Measurements from ENCODE around the gene POU2F1. TPM values are rescaled to one million over a fixed set of nuclear protein-coding genes. Genes with fewer than 3 reads are reported as not detected.
"Not testable (repeated sequence)": the region's sequence is repeated elsewhere in the genome, so short reads cannot be mapped to it uniquely, and the experiment has no call there.

POU2F1 gene
- total RNA-seq, 1 donor from 2014 or later = 68.0 TPM

DNA sequence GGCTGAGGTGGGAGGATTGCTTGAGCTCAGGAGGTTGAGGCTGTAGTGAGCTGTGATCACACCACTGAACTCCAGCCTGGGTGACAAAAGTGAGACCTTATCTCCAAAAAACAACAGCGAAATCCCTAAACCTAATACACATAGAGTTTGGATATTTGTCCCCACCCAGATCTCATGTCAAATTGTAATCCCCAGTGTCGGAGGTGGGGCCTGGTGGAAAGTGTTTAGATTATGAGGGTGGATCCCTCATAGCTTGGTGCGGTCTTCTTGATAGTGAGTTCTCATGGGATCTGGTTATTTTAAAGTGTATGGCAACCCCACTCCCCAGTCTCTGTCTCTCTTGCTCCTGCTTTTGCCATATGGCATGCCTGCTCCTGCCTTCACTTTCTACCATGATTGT lies 94.0 kb downstream of the POU2F1 start:
- H3K9me3 Mint-ChIP-seq = peaks cover 42% of the 10 kb centered on the region
- H3K36me3 Mint-ChIP-seq = peaks cover 40% of the 10 kb centered on the region

DNA sequence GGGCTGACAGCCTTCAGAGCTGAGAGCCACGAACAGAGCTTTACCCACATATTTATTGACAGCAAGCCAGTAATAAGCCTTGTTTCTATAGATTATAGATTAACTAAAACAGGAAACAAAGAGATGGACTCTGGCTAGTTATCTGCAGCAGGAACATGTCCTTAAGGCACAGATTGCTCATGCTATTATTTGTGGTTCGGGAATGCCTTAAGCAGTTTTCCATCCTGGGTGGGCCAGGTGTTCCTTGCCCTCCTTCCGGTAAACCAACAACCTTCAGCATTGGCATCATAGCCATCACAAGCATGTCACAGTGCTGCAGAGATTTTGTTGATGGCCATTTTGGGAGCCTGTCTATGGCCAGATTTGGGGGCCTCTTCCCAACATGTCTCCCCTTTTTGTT lies 96.8 kb downstream of the POU2F1 start:
- H3K4me3 Mint-ChIP-seq = no peak overlapping the region
- H3K9me3 ChIP-seq (ENCODE audit: low read depth) = peaks cover 23% of the 10 kb centered on the region
- H3K9me3 Mint-ChIP-seq = peaks cover 66% of the 10 kb centered on the region

More for the DNA sequence above, 94.0 kb downstream of the POU2F1 start:
- Histone ChIP-seq H4K20me1 (ENCODE audit: low read depth) (no peaks in the 10 kb centered on the region), H2AFZ (replicated peaks) (no peak overlapping the region), H3K9me3 (ENCODE audit: low read depth) (peaks cover 19% of the 10 kb centered on the region), H3K4me1 (peaks cover 14% of the 10 kb centered on the region), H3F3A (ENCODE audit: low read depth) (no peaks in the 10 kb centered on the region), H3K4me2 (no peak overlapping the region), H3K27me3 (no peaks in the 10 kb centered on the region), H3K36me3 (peaks cover 5% of the 10 kb centered on the region), H3K79me2 (ENCODE audit: low read depth) (peaks cover 100% of the 10 kb centered on the region), H3K27ac (no peak overlapping the region), H3K9ac (no peak overlapping the region), H3K4me3 (no peak overlapping the region)
- no peak for TF ChIP-seq EZH2 (IDR thresholded peaks at IDR 0.05)
- no peak for TF ChIP-seq EZH2phosphoT487 (IDR thresholded peaks at IDR 0.05)
- TF ChIP-seq, protein P1, sequence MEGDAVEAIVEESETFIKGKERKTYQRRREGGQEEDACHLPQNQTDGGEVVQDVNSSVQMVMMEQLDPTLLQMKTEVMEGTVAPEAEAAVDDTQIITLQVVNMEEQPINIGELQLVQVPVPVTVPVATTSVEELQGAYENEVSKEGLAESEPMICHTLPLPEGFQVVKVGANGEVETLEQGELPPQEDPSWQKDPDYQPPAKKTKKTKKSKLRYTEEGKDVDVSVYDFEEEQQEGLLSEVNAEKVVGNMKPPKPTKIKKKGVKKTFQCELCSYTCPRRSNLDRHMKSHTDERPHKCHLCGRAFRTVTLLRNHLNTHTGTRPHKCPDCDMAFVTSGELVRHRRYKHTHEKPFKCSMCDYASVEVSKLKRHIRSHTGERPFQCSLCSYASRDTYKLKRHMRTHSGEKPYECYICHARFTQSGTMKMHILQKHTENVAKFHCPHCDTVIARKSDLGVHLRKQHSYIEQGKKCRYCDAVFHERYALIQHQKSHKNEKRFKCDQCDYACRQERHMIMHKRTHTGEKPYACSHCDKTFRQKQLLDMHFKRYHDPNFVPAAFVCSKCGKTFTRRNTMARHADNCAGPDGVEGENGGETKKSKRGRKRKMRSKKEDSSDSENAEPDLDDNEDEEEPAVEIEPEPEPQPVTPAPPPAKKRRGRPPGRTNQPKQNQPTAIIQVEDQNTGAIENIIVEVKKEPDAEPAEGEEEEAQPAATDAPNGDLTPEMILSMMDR (IDR thresholded peaks at IDR 0.05) = no peak
- no peak overlapping the region for H3K4me3 Mint-ChIP-seq
- no peak for DNase-seq (ENCODE audit: low spot score)
- peaks cover 6% of the 10 kb centered on the region for H3K4me1 Mint-ChIP-seq
- H3K27ac Mint-ChIP-seq = no peak overlapping the region
- peaks cover 3% of the 10 kb centered on the region for H3K27me3 Mint-ChIP-seq (ENCODE audit: insufficient read depth, low read depth)

DNA sequence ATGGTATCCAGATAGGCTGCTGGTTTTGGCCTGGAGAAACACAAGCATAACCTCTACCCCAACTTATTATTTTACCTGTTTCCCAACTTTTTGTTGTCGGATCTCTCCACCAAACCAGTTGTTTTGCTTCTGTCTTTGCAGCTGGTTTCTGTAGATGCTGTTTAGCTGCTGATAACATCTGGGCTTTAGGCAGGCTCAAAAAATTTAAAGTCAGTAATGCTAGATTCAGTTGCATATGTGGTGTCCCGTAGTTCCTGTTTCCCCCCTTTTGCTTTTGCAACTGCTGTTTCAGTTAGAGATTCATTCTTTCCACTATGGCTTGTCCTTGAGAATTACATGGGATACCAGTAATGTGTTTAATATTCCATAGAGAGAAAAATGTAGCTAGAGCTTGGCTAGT lies 98.5 kb downstream of the POU2F1 start:
- H3K9ac ChIP-seq; H3F3A ChIP-seq (ENCODE audit: low read depth); H3K4me1 Mint-ChIP-seq; H3K4me3 ChIP-seq; H4K20me1 ChIP-seq (ENCODE audit: low read depth); H3K27ac ChIP-seq; H3K4me3 Mint-ChIP-seq; H3K27ac Mint-ChIP-seq; H3K4me1 ChIP-seq; H3K4me2 ChIP-seq; H3K27me3 Mint-ChIP-seq (ENCODE audit: insufficient read depth, low read depth); H2AFZ ChIP-seq (replicated peaks); DNase-seq (ENCODE audit: low spot score); H3K27me3 ChIP-seq: not testable (repeated sequence)
- peaks cover 81% of the 10 kb centered on the region for H3K9me3 Mint-ChIP-seq
- H3K9me3 ChIP-seq (ENCODE audit: low read depth) = peaks cover 37% of the 10 kb centered on the region
- peaks cover 99% of the 10 kb centered on the region for H3K79me2 ChIP-seq (ENCODE audit: low read depth)
- peaks cover 66% of the 10 kb centered on the region for H3K36me3 Mint-ChIP-seq
- H3K36me3 ChIP-seq = peaks cover 17% of the 10 kb centered on the region

More for the DNA sequence above, 96.8 kb downstream of the POU2F1 start:
- Mint-ChIP-seq H3K27ac (no peak overlapping the region), H3K27me3 (ENCODE audit: insufficient read depth, low read depth) (peaks cover 3% of the 10 kb centered on the region), H3K36me3 (peaks cover 55% of the 10 kb centered on the region), H3K4me1 (no peaks in the 10 kb centered on the region)
- no peak for DNase-seq (ENCODE audit: low spot score)
- peaks cover 99% of the 10 kb centered on the region for H3K79me2 ChIP-seq (ENCODE audit: low read depth)
- H3K4me2 ChIP-seq = no peak overlapping the region
- H3K27ac ChIP-seq = no peak overlapping the region
- H3K4me3 ChIP-seq = no peak overlapping the region
- H3F3A ChIP-seq (ENCODE audit: low read depth) = no peaks in the 10 kb centered on the region
- H3K4me1 ChIP-seq = no peaks in the 10 kb centered on the region
- H3K27me3 ChIP-seq = no peaks in the 10 kb centered on the region
- no peak overlapping the region for H2AFZ ChIP-seq (replicated peaks)
- H4K20me1 ChIP-seq (ENCODE audit: low read depth) = no peaks in the 10 kb centered on the region
- H3K36me3 ChIP-seq = peaks cover 10% of the 10 kb centered on the region
- no peak for TF ChIP-seq EZH2phosphoT487 (IDR thresholded peaks at IDR 0.05)
- TF ChIP-seq, protein P1 (IDR thresholded peaks at IDR 0.05) = no peak
- no peak for TF ChIP-seq EZH2 (IDR thresholded peaks at IDR 0.05)
- H3K9ac ChIP-seq = no peak overlapping the region

DNA sequence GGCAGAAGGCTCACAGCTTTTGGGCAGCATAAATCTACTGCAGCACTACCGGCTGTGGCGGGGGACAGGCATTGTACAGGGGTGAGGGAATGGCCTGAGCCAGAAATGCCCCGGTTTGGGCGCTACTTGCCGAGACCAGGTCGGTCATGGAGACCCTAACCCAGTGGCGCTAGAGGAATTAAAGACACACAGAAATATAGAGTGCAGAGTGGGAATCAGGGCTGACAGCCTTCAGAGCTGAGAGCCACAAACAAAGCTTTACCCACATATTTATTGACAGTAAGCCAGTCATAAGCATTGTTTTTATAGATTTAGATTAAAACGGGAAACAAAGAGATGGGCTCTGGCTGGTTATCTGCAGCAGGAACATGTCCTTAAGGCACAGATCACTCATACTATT lies 101.8 kb downstream of the POU2F1 start:
- H3K9me3 ChIP-seq (ENCODE audit: low read depth) = peaks cover 23% of the 10 kb centered on the region
- Mint-ChIP-seq H3K27ac (no peak overlapping the region), H3K9me3 (peaks cover 74% of the 10 kb centered on the region), H3K4me1 (no peaks in the 10 kb centered on the region), H3K36me3 (peaks cover 61% of the 10 kb centered on the region), H3K4me3 (no peak overlapping the region), H3K27me3 (ENCODE audit: insufficient read depth, low read depth) (peaks cover 3% of the 10 kb centered on the region)
- H3K36me3 ChIP-seq = peaks cover 15% of the 10 kb centered on the region
- DNase-seq (ENCODE audit: low spot score) = no peak
- peaks cover 17% of the 10 kb centered on the region for H3F3A ChIP-seq (ENCODE audit: low read depth)
- no peak overlapping the region for H3K4me3 ChIP-seq
- no peaks in the 10 kb centered on the region for H3K27me3 ChIP-seq
- TF ChIP-seq EZH2 (IDR thresholded peaks at IDR 0.05) (no peak), EZH2phosphoT487 (IDR thresholded peaks at IDR 0.05) (no peak)
- TF ChIP-seq, protein P1 (IDR thresholded peaks at IDR 0.05) = no peak
- peaks cover 15% of the 10 kb centered on the region for H4K20me1 ChIP-seq (ENCODE audit: low read depth)
- H2AFZ ChIP-seq (replicated peaks) = no peak overlapping the region
- H3K27ac ChIP-seq = no peak overlapping the region
- H3K9ac ChIP-seq = no peak overlapping the region
- H3K79me2 ChIP-seq (ENCODE audit: low read depth) = peaks cover 99% of the 10 kb centered on the region
- H3K4me2 ChIP-seq = no peak overlapping the region
- peaks cover 8% of the 10 kb centered on the region for H3K4me1 ChIP-seq

Measured in neural progenitor cell (in vitro differentiated cells).